Mesendoderm (in vitro differentiated cells): Measurements from ENCODE around the gene RTL10.

Source experiments
- DNase-seq: peaks from one replicate; pipeline ENCODE4 v3.0.0; 2013
- H2AK5ac ChIP-seq: 2 replicates; pipeline ENCODE4 v1.6.1; 2013; ENCODE audit warnings: low read length, inconsistent platforms
- H2BK120ac ChIP-seq: 2 replicates; pipeline ENCODE4 v1.6.1; 2013; ENCODE audit warnings: low read depth, mild to moderate bottlenecking, low read length, moderate library complexity, mixed read lengths
- H2BK15ac ChIP-seq: replicated peaks from 2 replicates; pipeline ENCODE4 v1.6.1; 2013; ENCODE audit warnings: low read depth, mild to moderate bottlenecking, moderate library complexity
- H2BK5ac ChIP-seq: 2 replicates; pipeline ENCODE4 v1.6.1; 2013; ENCODE audit warnings: low read length, inconsistent platforms
- H3K18ac ChIP-seq: 2 replicates; pipeline ENCODE4 v1.6.1; 2013; ENCODE audit warnings: mild to moderate bottlenecking, low read length, mixed read lengths
- H3K23ac ChIP-seq: one replicate; pipeline ENCODE4 v1.6.1; 2013; ENCODE audit warnings: low read length
- H3K27ac ChIP-seq: 2 replicates; pipeline ENCODE4 v1.5.1; 2013; ENCODE audit warnings: low read depth, mild to moderate bottlenecking, inconsistent platforms, low read length, moderate library complexity
- H3K27me3 ChIP-seq: 2 replicates; pipeline ENCODE4 v1.6.1; 2013; ENCODE audit warnings: low read length, control low read depth, mild to moderate bottlenecking, inconsistent platforms; ENCODE audit not compliant: insufficient read depth, poor library complexity
- H3K36me3 ChIP-seq: 2 replicates; pipeline ENCODE4 v1.6.1; 2013; ENCODE audit warnings: low read length, inconsistent platforms; ENCODE audit not compliant: control insufficient read depth, insufficient read depth
- H3K4ac ChIP-seq: one replicate; pipeline ENCODE4 v1.6.1; 2013; ENCODE audit warnings: low read depth, mild to moderate bottlenecking, low read length, moderate library complexity
- H3K4me1 ChIP-seq: 2 replicates; pipeline ENCODE4 v1.6.1; 2013; ENCODE audit warnings: low read depth, low read length, inconsistent platforms; ENCODE audit not compliant: control insufficient read depth
- H3K4me2 ChIP-seq: 2 replicates; pipeline ENCODE4 v1.6.1; 2013; ENCODE audit warnings: low read length
- H3K4me3 ChIP-seq: 2 replicates; pipeline ENCODE4 v1.5.1; 2013; ENCODE audit warnings: mild to moderate bottlenecking, low read length
- H3K56ac ChIP-seq: one replicate; pipeline ENCODE4 v1.6.1; 2013; ENCODE audit warnings: low read length
- H3K79me1 ChIP-seq: 2 replicates; pipeline ENCODE4 v1.6.1; 2013; ENCODE audit warnings: low read length, inconsistent platforms
- H3K79me2 ChIP-seq: 2 replicates; pipeline ENCODE4 v1.6.1; 2013; ENCODE audit warnings: mild to moderate bottlenecking, low read length; ENCODE audit not compliant: control insufficient read depth, insufficient read depth
- H3K9ac ChIP-seq: 2 replicates; pipeline ENCODE4 v1.6.1; 2013; ENCODE audit warnings: low read length, inconsistent platforms
- H4K5ac ChIP-seq: one replicate; pipeline ENCODE4 v1.6.1; 2013; ENCODE audit warnings: low read length
- H4K8ac ChIP-seq: one replicate; pipeline ENCODE4 v1.6.1; 2013; ENCODE audit warnings: low read depth, mild to moderate bottlenecking, control low read depth, low read length, moderate library complexity
- WGBS: extraction: QIAGEN DNeasy Blood & Tissue Kit; methylation state at CpG from one replicate; pipeline ENCODE4 v1.1.7; 2013; ENCODE audit warnings: low lambda C conversion rate, missing lambda C conversion rate; ENCODE audit not compliant: insufficient coverage; ENCODE audit errors: extremely low coverage; 5-methylcytosine and 5-hydroxymethylcytosine counted together

Gene RTL10

DNA sequence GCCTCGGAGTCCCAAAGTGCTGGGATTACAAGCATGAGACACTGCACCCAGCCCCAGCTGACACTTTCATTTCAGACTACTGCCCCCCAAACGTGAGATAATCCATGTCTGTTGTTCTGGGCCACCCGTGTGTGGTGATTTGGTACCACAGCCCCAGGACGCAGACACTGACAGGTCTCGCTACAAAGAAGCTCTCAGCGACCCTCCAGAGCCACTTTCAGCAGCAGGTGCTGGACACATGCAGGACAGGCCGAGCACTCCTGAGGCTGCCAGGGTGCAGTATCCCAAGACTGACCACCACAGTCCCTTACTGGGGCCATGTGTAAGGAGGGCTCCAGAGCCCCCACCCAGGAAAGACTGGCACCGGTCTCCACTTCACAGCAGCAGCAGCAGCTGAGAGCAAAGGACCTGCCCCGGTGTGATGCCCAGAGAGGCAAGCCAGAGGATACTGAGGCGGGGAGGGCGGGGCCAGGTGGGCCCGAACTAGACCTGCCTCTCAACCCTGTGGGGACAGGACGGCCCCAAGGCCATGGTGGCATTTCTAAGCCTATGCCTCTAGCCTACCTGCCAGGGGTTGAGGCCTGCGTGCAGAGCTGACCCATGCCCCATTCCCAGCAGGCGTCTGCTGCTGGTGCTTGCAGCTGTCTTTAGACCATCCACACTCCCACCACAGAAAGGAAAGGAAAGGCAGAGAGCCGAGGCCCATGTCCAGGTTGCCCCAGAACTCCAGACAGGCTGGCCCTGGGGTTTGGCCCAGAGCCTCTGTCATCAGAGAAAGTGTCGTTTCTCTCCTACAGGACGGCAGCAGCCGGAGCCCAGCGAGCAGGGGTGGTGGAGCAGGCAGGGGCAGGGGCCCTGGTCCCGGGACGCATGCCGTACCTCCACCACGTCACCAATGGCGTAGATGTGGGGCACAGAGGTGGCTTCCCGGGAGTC lies 28.0 kb upstream of the RTL10 start:
- H3K27ac ChIP-seq = no peak overlapping the region

DNA sequence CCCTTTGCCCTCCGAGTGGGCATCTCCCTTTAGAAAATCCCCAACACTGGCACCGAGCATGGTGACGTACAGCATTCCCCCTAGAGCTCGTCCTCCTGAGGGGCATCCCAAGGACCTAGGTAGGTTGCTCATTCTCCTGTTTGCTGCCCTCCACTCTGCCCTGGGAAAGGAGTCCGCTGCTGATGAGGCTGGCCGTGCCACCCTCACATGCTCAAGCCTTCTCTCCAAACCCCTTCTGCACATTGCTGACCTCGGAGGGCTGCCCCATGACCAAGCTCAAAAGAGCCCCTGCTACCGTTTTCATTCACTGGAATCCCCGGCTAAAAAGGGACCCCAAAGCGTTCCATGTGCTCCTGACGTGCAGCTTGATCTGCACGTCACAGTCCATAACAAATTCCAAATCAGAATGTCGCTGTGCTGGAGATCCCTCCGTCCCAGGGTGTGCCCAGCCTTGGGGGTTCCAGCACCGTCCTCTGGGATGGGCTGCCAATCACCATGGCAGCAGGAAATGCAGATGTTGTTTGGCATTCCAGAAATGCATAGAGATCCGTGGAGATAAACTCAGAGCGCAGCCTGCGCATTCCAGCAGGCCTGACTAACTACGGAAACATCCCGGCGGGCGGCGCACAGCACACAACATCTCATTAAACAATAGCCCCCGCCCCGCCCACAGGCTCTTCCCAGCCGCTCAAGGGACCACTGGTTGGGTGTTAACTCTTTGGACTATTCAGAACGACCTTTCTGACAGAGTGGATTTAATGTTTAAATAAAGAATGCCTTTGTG lies 26.3 kb upstream of the RTL10 start:
- peak; percentile 99 for DNase-seq

More for the DNA sequence above, 28.0 kb upstream of the RTL10 start:
- Histone ChIP-seq H4K8ac (no peak overlapping the region), H3K36me3 (no peaks in the 10 kb centered on the region), H3K27me3 (no peaks in the 10 kb centered on the region), H3K18ac (peak overlapping the region; percentile 7), H2BK120ac (peak overlapping the region; percentile 6), H3K9ac (no peak overlapping the region), H3K4ac (peak overlapping the region; percentile 70), H3K79me2 (peaks cover 5% of the 10 kb centered on the region), H2BK5ac (no peak overlapping the region), H2AK5ac (peak overlapping the region; percentile 9), H3K23ac (no peak overlapping the region), H4K5ac (no peak overlapping the region), H3K4me2 (no peak overlapping the region), H3K79me1 (peaks cover 3% of the 10 kb centered on the region), H3K4me3 (no peak overlapping the region), H3K4me1 (peaks cover 12% of the 10 kb centered on the region), H2BK15ac (no peak overlapping the region), H3K56ac (peak overlapping the region; percentile 58)
- DNase-seq = no peak
- WGBS = no CpG with 5 or more reads among the region's 26 CpGs

DNA sequence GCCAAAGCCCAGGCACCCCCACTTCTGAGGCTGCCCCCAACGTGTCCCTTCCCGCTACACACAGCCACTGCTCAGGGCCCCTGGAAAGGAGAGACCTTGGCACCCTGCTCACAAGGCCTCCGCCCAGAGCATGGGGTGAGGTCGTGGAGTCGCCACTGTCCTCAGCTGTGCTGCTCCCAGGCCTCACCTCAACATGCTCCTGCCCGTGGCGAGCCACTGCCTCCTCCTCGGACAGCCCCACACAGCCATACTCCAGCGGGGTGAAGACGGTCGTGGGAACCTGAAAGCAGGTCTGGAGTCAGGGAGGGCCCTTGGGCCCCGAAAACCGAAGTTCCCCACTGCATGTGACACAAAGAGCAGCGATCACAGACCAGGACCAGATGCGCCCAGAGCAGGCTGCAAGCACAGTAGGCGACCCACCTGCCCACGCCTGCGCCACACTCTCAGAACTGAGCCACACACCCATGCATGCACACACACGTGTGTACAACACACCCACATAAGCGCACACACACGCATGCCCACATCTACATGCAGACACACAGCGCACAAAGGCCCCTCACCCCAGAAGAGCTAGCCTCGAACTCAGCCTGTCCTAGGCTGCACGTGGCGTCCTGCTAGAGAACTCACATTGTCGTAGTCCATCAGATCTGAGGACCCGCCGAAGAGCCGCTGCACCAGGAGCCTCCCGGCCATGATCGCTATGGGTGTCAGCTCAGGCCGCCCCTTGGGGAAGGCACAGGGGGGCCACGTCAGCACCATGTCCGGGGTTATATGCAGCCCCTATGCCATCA lies 25.5 kb upstream of the RTL10 start:
- peak overlapping the region; percentile 71 for H3K4ac ChIP-seq
- DNase-seq = no peak
- no peak overlapping the region for H2BK15ac ChIP-seq
- peak overlapping the region; percentile 66 for H3K56ac ChIP-seq
- H3K23ac ChIP-seq = peak overlapping the region; percentile 95
- WGBS = no CpG with 5 or more reads among the region's 34 CpGs
- peak overlapping the region; percentile 43 for H3K18ac ChIP-seq
- no peak overlapping the region for H4K5ac ChIP-seq
- no peak overlapping the region for H4K8ac ChIP-seq
- H3K36me3 ChIP-seq = no peaks in the 10 kb centered on the region
- no peaks in the 10 kb centered on the region for H3K27me3 ChIP-seq
- H3K4me2 ChIP-seq = no peak overlapping the region
- H2AK5ac ChIP-seq = peak overlapping the region; percentile 55
- no peak overlapping the region for H3K4me3 ChIP-seq
- H2BK120ac ChIP-seq = no peak overlapping the region
- H3K79me1 ChIP-seq = peaks cover 3% of the 10 kb centered on the region
- H3K4me1 ChIP-seq = peaks cover 12% of the 10 kb centered on the region
- peak overlapping the region; percentile 64 for H3K27ac ChIP-seq
- peak overlapping the region; percentile 87 for H2BK5ac ChIP-seq
- peak overlapping the region; percentile 57 for H3K9ac ChIP-seq
- peaks cover 5% of the 10 kb centered on the region for H3K79me2 ChIP-seq

More for the DNA sequence above, 26.3 kb upstream of the RTL10 start:
- Histone ChIP-seq H3K79me1 (peaks cover 3% of the 10 kb centered on the region), H2BK15ac (no peak overlapping the region), H3K79me2 (peaks cover 5% of the 10 kb centered on the region), H3K27ac (peak overlapping the region; percentile 82), H3K4me2 (peak overlapping the region; percentile 13), H3K9ac (peak overlapping the region; percentile 57), H4K8ac (no peak overlapping the region), H3K4me3 (no peak overlapping the region), H3K18ac (peak overlapping the region; percentile 52), H3K4ac (peak overlapping the region; percentile 71), H4K5ac (no peak overlapping the region), H3K56ac (peak overlapping the region; percentile 71), H2AK5ac (peak overlapping the region; percentile 55), H2BK5ac (peak overlapping the region; percentile 87), H3K4me1 (peaks cover 12% of the 10 kb centered on the region), H3K36me3 (no peaks in the 10 kb centered on the region), H3K23ac (no peak overlapping the region), H2BK120ac (no peak overlapping the region), H3K27me3 (no peaks in the 10 kb centered on the region)
- WGBS = no CpG with 5 or more reads among the region's 27 CpGs

DNA sequence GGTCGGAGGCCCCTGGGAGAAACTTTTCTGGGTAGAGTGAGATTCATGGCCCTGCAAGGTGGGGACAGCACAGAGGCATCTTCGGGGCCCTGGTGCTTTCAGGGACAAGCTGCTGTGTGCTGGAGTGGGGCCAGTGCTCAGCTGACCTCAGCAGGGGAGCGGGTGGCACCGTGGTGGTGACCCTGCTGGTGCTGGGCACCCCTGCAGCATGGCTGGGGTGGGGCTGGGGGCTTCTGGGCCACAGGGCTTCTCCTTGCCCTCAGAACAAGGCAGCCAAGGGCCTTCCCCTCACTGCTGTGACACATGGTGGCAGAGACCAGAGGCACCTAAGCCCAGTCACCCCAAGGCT lies 24.9 kb upstream of the RTL10 start:
- peak overlapping the region; percentile 95 for H3K23ac ChIP-seq
- no peak overlapping the region for H3K4me2 ChIP-seq
- H3K4me3 ChIP-seq = no peak overlapping the region
- no peaks in the 10 kb centered on the region for H3K36me3 ChIP-seq
- H4K5ac ChIP-seq = no peak overlapping the region
- no peak overlapping the region for H2BK15ac ChIP-seq
- no peak overlapping the region for H3K27ac ChIP-seq
- H3K9ac ChIP-seq = peak overlapping the region; percentile 57
- H2AK5ac ChIP-seq = peak overlapping the region; percentile 55
- peak overlapping the region; percentile 66 for H3K56ac ChIP-seq
- peak overlapping the region; percentile 87 for H2BK5ac ChIP-seq
- peaks cover 5% of the 10 kb centered on the region for H3K79me2 ChIP-seq
- peak overlapping the region; percentile 58 for H3K4ac ChIP-seq
- no peak overlapping the region for H2BK120ac ChIP-seq
- DNase-seq = no peak
- H3K27me3 ChIP-seq = no peaks in the 10 kb centered on the region
- peaks cover 12% of the 10 kb centered on the region for H3K4me1 ChIP-seq
- no peak overlapping the region for H4K8ac ChIP-seq
- H3K18ac ChIP-seq = peak overlapping the region; percentile 5
- no CpG with 5 or more reads among the region's 4 CpGs for WGBS
- H3K79me1 ChIP-seq = peaks cover 3% of the 10 kb centered on the region

DNA sequence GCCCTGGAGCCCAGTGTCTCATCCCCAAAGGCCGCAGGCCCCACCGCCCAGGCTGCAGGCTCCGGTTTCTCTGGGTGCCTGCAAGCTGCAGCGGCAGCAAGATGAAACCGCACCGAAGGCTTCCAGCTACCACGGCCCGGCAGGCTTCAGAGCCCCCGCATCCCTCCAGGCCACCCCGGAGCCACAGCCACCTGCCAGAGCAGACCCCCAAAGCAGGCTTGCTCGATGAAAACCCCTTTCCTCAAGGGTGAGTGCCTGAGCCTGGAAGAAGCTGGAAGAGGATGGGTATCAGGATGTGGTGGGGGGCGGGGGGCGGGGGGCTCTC lies 24.5 kb upstream of the RTL10 start:
- Histone ChIP-seq H2BK5ac (no peak overlapping the region), H3K4ac (peak overlapping the region; percentile 58), H3K23ac (no peak overlapping the region), H4K5ac (no peak overlapping the region), H3K9ac (no peak overlapping the region), H2BK120ac (no peak overlapping the region), H3K4me1 (peaks cover 12% of the 10 kb centered on the region), H3K18ac (peak overlapping the region; percentile 29), H3K4me3 (no peak overlapping the region), H2BK15ac (no peak overlapping the region), H3K4me2 (no peak overlapping the region), H2AK5ac (no peak overlapping the region), H3K27me3 (no peaks in the 10 kb centered on the region), H3K79me2 (peaks cover 5% of the 10 kb centered on the region), H4K8ac (no peak overlapping the region), H3K27ac (no peak overlapping the region), H3K79me1 (peaks cover 3% of the 10 kb centered on the region), H3K56ac (no peak overlapping the region), H3K36me3 (no peaks in the 10 kb centered on the region)
- no CpG with 5 or more reads among the region's 13 CpGs for WGBS
- no peak for DNase-seq
